Neural cell (in vitro differentiated cells): Measurements from ENCODE around the gene KCNQ1OT1. TPM values are rescaled to one million over a fixed set of nuclear protein-coding genes. Genes with fewer than 3 reads are reported as not detected.

Experiments
- H2AFZ ChIP-seq: fragments of 200-600, 300-800 bp; sonication (generic), shearing (Covaris generic); 2 replicates; pipeline ENCODE4 v1.6.0; 2014; ENCODE audit warnings: low read depth, mild to moderate bottlenecking, antibody characterized with exemption, low read length, moderate library complexity
- H3F3A ChIP-seq: fragments of 200-600 bp; shearing (Covaris generic); 2 replicates; pipeline ENCODE4 v1.6.1; 2016; ENCODE audit warnings: mild to moderate bottlenecking, moderate library complexity, mixed read lengths, antibody characterized with exemption, low read length; ENCODE audit not compliant: insufficient read depth, poor library complexity, severe bottlenecking
- H3K27ac ChIP-seq: fragments of 200-600, 300-800 bp; sonication (generic), shearing (Covaris generic); 2 replicates; pipeline ENCODE4 v1.5.1; 2014; ENCODE audit warnings: mild to moderate bottlenecking, low read length, moderate library complexity
- H3K27me3 ChIP-seq: fragments of 300-800, 200-600 bp; sonication (generic), shearing (Covaris generic); 2 replicates; pipeline ENCODE4 v1.6.0; 2014; ENCODE audit warnings: mild to moderate bottlenecking, low read depth, low read length, moderate library complexity; ENCODE audit not compliant: insufficient read depth
- H3K36me3 ChIP-seq: fragments of 300-800, 200-600 bp; sonication (generic), shearing (Covaris generic); 2 replicates; pipeline ENCODE4 v1.5.1; 2014; ENCODE audit warnings: mild to moderate bottlenecking, antibody characterized with exemption, low read length, moderate library complexity; ENCODE audit not compliant: insufficient read depth
- H3K4me2 ChIP-seq: fragments of 300-800, 200-600 bp; sonication (generic), shearing (Covaris generic); 2 replicates; pipeline ENCODE4 v1.6.0; 2014; ENCODE audit warnings: mild to moderate bottlenecking, low read length
- H3K4me3 ChIP-seq: fragments of 300-800, 200-600 bp; sonication (generic), shearing (Covaris generic); 2 replicates; pipeline ENCODE4 v1.5.1; 2014; ENCODE audit warnings: mild to moderate bottlenecking, low read length, moderate library complexity
- H3K79me2 ChIP-seq: fragments of 200-600 bp; shearing (Covaris generic); replicated peaks from 2 replicates; pipeline ENCODE4 v1.6.0; 2014; ENCODE audit warnings: mild to moderate bottlenecking, low read length, moderate library complexity; ENCODE audit not compliant: insufficient read depth
- H3K9ac ChIP-seq: fragments of 300-800, 200-600 bp; sonication (generic), shearing (Covaris generic); 2 replicates; pipeline ENCODE4 v1.6.1; 2016; ENCODE audit warnings: mild to moderate bottlenecking, low read length, mixed read lengths
- H3K9me2 ChIP-seq: fragments of 200-600 bp; shearing (Covaris generic); 2 replicates; pipeline ENCODE4 v1.6.1; 2016; ENCODE audit warnings: mild to moderate bottlenecking, low read length, mixed read lengths; ENCODE audit not compliant: insufficient read depth
- H3K9me3 ChIP-seq: fragments of 200-600, 300-800 bp; sonication (generic), shearing (Covaris generic); 2 replicates; pipeline ENCODE4 v1.6.1; 2016; ENCODE audit warnings: mild to moderate bottlenecking, mixed run types, low read length, moderate library complexity, mixed read lengths
- H4K20me1 ChIP-seq: fragments of 200-600 bp; shearing (Covaris generic); 2 replicates; pipeline ENCODE4 v1.6.1; 2016; ENCODE audit warnings: mild to moderate bottlenecking, mixed run types; ENCODE audit not compliant: insufficient read depth
- CTCF ChIP-seq: fragments of 450-650 bp; IDR thresholded peaks from 2 replicates; pipeline ENCODE4 v1.5.1; 2014; ENCODE audit warnings: antibody characterized with exemption, mild to moderate bottlenecking, moderate library complexity; ENCODE audit not compliant: poor library complexity, severe bottlenecking
- EP300 ChIP-seq: fragments of 450-650 bp; conservative IDR thresholded peaks from 2 replicates; pipeline ENCODE4 v1.6.1; 2014; ENCODE audit warnings: antibody characterized with exemption, mild to moderate bottlenecking, moderate library complexity; ENCODE audit not compliant: poor library complexity, severe bottlenecking
- EZH2 ChIP-seq: fragments of 200-600, 300-800 bp; shearing (Covaris generic), sonication (generic); IDR thresholded peaks from 2 replicates; pipeline ENCODE4 v1.6.1; 2014; ENCODE audit warnings: antibody characterized with exemption, low read length, borderline replicate concordance, mild to moderate bottlenecking; ENCODE audit not compliant: insufficient read depth, poor library complexity, severe bottlenecking
- MXI1 ChIP-seq: fragments of 450-650 bp; conservative IDR thresholded peaks from 2 replicates; pipeline ENCODE4 v1.6.1; 2014; ENCODE audit warnings: antibody characterized with exemption, mild to moderate bottlenecking; ENCODE audit not compliant: poor library complexity, severe bottlenecking
- POLR2AphosphoS5 ChIP-seq: IDR thresholded peaks from 2 replicates; pipeline ENCODE4 v1.6.1; 2012
- RAD21 ChIP-seq: fragments of 450-650 bp; conservative IDR thresholded peaks from 2 replicates; pipeline ENCODE4 v1.6.1; 2014; ENCODE audit warnings: antibody characterized with exemption, mild to moderate bottlenecking, moderate library complexity
- REST ChIP-seq: IDR thresholded peaks from 2 replicates; pipeline ENCODE4 v1.6.1; 2012; ENCODE audit warnings: borderline replicate concordance
- SMC3 ChIP-seq: fragments of 450-650 bp; conservative IDR thresholded peaks from 2 replicates; pipeline ENCODE4 v1.6.1; 2014; ENCODE audit warnings: antibody characterized with exemption, mild to moderate bottlenecking, moderate library complexity; ENCODE audit not compliant: poor library complexity
- TAF1 ChIP-seq: IDR thresholded peaks from 2 replicates; pipeline ENCODE4 v1.6.1; 2012; ENCODE audit warnings: low read depth
- polyA plus RNA-seq: library from polyadenylated mRNA; depleted of rRNA; stranded (reverse); fragments of >200 nt; gene quantifications from 2 replicates; pipeline ENCODE4 v1.2.3, GENCODE V29; 2014

KCNQ1OT1 gene
- polyA plus RNA-seq, 1 donor from 2014 or later = 0.12 TPM

DNA sequence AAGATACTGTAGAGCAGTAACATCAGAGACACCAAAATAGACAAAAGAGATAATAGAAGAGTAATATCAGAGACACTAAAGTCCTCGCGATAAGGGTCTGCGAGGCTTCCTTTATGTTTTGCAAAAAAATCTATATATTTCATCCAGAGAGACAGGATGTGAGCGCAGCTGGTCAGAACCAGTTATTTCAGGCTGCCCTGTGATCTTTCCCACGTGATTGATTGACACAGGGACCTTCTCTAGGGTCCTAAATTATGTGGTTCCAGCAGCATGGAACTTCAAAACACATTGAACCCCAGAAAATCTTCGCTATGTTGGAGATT, 136.9 kb downstream of the KCNQ1OT1 start:
- H3K9me2 ChIP-seq = no peaks in the 10 kb centered on the region
- H4K20me1 ChIP-seq = no peaks in the 10 kb centered on the region
- H3F3A ChIP-seq = no peaks in the 10 kb centered on the region
- TF ChIP-seq REST = no peak
- no peak for TF ChIP-seq MXI1
- TF ChIP-seq CTCF = no peak
- no peak for TF ChIP-seq EZH2
- no peak for TF ChIP-seq EP300
- no peak for TF ChIP-seq POLR2AphosphoS5
- TF ChIP-seq RAD21 = no peak
- no peak for TF ChIP-seq SMC3
- TF ChIP-seq TAF1 = no peak
- H3K9ac ChIP-seq = no peak overlapping the region
- no peaks in the 10 kb centered on the region for H3K27me3 ChIP-seq
- H3K79me2 ChIP-seq = no peaks in the 10 kb centered on the region
- no peak overlapping the region for H2AFZ ChIP-seq
- no peaks in the 10 kb centered on the region for H3K9me3 ChIP-seq
- H3K4me2 ChIP-seq = no peak overlapping the region
- H3K27ac ChIP-seq = no peak overlapping the region
- H3K36me3 ChIP-seq = no peaks in the 10 kb centered on the region
- H3K4me3 ChIP-seq = no peak overlapping the region

GRCh38 chr11:2561696-2562581, 137.9 kb downstream of the KCNQ1OT1 start:
- no peak overlapping the region for H2AFZ ChIP-seq
- no peaks in the 10 kb centered on the region for H3K36me3 ChIP-seq
- H3K4me2 ChIP-seq = no peak overlapping the region
- H3K79me2 ChIP-seq = no peaks in the 10 kb centered on the region
- H3K4me3 ChIP-seq = no peak overlapping the region
- no peaks in the 10 kb centered on the region for H4K20me1 ChIP-seq
- H3K27me3 ChIP-seq = no peaks in the 10 kb centered on the region
- H3K27ac ChIP-seq = no peak overlapping the region
- no peaks in the 10 kb centered on the region for H3K9me2 ChIP-seq
- TF ChIP-seq POLR2AphosphoS5 = no peak
- no peak for TF ChIP-seq CTCF
- no peak for TF ChIP-seq MXI1
- no peak for TF ChIP-seq EZH2
- no peak for TF ChIP-seq REST
- no peak for TF ChIP-seq RAD21
- no peak for TF ChIP-seq TAF1
- no peak for TF ChIP-seq SMC3
- TF ChIP-seq EP300 = no peak
- no peak overlapping the region for H3K9ac ChIP-seq
- no peaks in the 10 kb centered on the region for H3F3A ChIP-seq
- no peaks in the 10 kb centered on the region for H3K9me3 ChIP-seq
